Body of pancreas (tissue), 4 donors: Measurements from ENCODE around the gene CPNE5.

Experiments
- POLR2A ChIP-seq, 3 donors: fragments of 450-650 bp; IDR thresholded peaks; one replicate each; pipeline ENCODE4 v1.6.1; 2016; ENCODE audit warnings: antibody characterized with exemption in 3 of 3, mild to moderate bottlenecking in 2 of 3
- TF ChIP-seq, protein P1 (sequence below), 7 experiments: fragments of 450-650 bp in 4 of 7; fragments of 200-600 bp in 3 of 7; sonication (generic) in 3 of 7; IDR thresholded peaks; one replicate each; pipeline ENCODE4 v1.5.1; 2016 to 2019; ENCODE audit warnings: antibody characterized with exemption in 7 of 7

GRCh38 chr6:36762123-36762522 lies 77.1 kb downstream of the CPNE5 start:
- TF ChIP-seq, protein P1, sequence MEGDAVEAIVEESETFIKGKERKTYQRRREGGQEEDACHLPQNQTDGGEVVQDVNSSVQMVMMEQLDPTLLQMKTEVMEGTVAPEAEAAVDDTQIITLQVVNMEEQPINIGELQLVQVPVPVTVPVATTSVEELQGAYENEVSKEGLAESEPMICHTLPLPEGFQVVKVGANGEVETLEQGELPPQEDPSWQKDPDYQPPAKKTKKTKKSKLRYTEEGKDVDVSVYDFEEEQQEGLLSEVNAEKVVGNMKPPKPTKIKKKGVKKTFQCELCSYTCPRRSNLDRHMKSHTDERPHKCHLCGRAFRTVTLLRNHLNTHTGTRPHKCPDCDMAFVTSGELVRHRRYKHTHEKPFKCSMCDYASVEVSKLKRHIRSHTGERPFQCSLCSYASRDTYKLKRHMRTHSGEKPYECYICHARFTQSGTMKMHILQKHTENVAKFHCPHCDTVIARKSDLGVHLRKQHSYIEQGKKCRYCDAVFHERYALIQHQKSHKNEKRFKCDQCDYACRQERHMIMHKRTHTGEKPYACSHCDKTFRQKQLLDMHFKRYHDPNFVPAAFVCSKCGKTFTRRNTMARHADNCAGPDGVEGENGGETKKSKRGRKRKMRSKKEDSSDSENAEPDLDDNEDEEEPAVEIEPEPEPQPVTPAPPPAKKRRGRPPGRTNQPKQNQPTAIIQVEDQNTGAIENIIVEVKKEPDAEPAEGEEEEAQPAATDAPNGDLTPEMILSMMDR (IDR thresholded peaks at IDR 0.05), result no peak
- TF ChIP-seq POLR2A (IDR thresholded peaks at IDR 0.05), result no peak
